Fibroblast of lung (primary cell): Measurements from ENCODE around the gene RNF220. TPM values are rescaled to one million over a fixed set of nuclear protein-coding genes. Genes with fewer than 3 reads are reported as not detected.
A peak's percentile ranks its signal among the peaks of the same experiment; 100 is the strongest.

Experiments used
- DNase-seq, 2 donors: peaks; one replicate each; pipeline versions ENCODE4 v3.0.0 to v3.0.0-alpha.2; 2010; ENCODE audit warnings: low read depth in 2 of 2
- H2AFZ ChIP-seq: 2 replicates; pipeline ENCODE4 v1.5.1; 2012; ENCODE audit warnings: low read length, control low read depth, inconsistent platforms
- H3K27ac ChIP-seq: 2 replicates; pipeline ENCODE4 v1.5.1; 2011; ENCODE audit warnings: low read length, control low read depth; ENCODE audit not compliant: insufficient read depth
- H3K27me3 ChIP-seq: 2 replicates; pipeline ENCODE4 v1.5.1; 2011; ENCODE audit warnings: mild to moderate bottlenecking, low read length; ENCODE audit not compliant: control insufficient read depth, insufficient read depth
- H3K36me3 ChIP-seq: 2 replicates; pipeline ENCODE4 v1.5.1; 2011; ENCODE audit warnings: low read length; ENCODE audit not compliant: control insufficient read depth, insufficient read depth
- H3K4me1 ChIP-seq: 2 replicates; pipeline ENCODE4 v1.5.1; 2011; ENCODE audit warnings: low read length; ENCODE audit not compliant: control insufficient read depth, insufficient read depth; ENCODE audit errors: extremely low read depth
- H3K4me2 ChIP-seq: 2 replicates; pipeline ENCODE4 v1.5.1; 2011; ENCODE audit warnings: low read length, control low read depth; ENCODE audit not compliant: insufficient read depth; ENCODE audit errors: extremely low read depth
- H3K4me3 ChIP-seq, 4 experiments: fragments of 200-600 bp in 1 of 4; sonication (generic) in 1 of 4; replicated peaks in 1 of 4; 2 replicates each; pipeline ENCODE4 v1.5.1; 2011 to 2016; ENCODE audit warnings: low read length in 4 of 4, low read depth in 3 of 4, mild to moderate bottlenecking in 3 of 4, control low read depth in 2 of 4, inconsistent platforms in 1 of 4, mixed read lengths in 1 of 4; ENCODE audit not compliant: insufficient read depth in 1 of 4; ENCODE audit errors: control extremely low read depth in 1 of 4
- H3K79me2 ChIP-seq: 2 replicates; pipeline ENCODE4 v1.5.1; 2012; ENCODE audit warnings: mild to moderate bottlenecking, low read length, inconsistent platforms; ENCODE audit not compliant: control insufficient read depth, insufficient read depth
- H3K9ac ChIP-seq: 2 replicates; pipeline ENCODE4 v1.5.1; 2011; ENCODE audit warnings: mild to moderate bottlenecking, low read length, control low read depth; ENCODE audit not compliant: insufficient read depth
- H3K9me3 ChIP-seq: 2 replicates; pipeline ENCODE4 v1.5.1; 2012; ENCODE audit warnings: low read depth, low read length; ENCODE audit not compliant: control insufficient read depth, insufficient read depth
- H4K20me1 ChIP-seq: 2 replicates; pipeline ENCODE4 v1.5.1; 2011; ENCODE audit warnings: low read length; ENCODE audit not compliant: control insufficient read depth, insufficient read depth; ENCODE audit errors: extremely low read depth
- CTCF ChIP-seq, 2 donors: IDR thresholded peaks in 1 of 2; conservative IDR thresholded peaks in 1 of 2; 1 replicate in 1 of 2; 2 replicates in 1 of 2; pipeline ENCODE4 v1.5.1; 2011 to 2012; ENCODE audit warnings: low read length in 2 of 2, control low read depth in 1 of 2, inconsistent platforms in 1 of 2, low read depth in 1 of 2, mild to moderate bottlenecking in 1 of 2
- EZH2 ChIP-seq: IDR thresholded peaks from 2 replicates; pipeline ENCODE4 v1.5.1; 2012; ENCODE audit warnings: low read length, control low read depth, mild to moderate bottlenecking; ENCODE audit errors: missing control alignments
- polyA plus RNA-seq, 2 donors: library from polyadenylated mRNA; depleted of rRNA in 1 of 2; stranded (reverse) in 1 of 2; unstranded in 1 of 2; fragments of >200 nt; gene quantifications; 2 replicates each; pipeline ENCODE4 v1.2.1, GENCODE V29; 2011 to 2012; ENCODE audit warnings: missing spikeins in 1 of 2
- total RNA-seq: library from RNA; depleted of rRNA; stranded (reverse); fragments of >200 nt; gene quantifications from 2 replicates; pipeline ENCODE4 v1.2.1, GENCODE V29; 2014

Gene RNF220
- total and polyA plus RNA-seq, 2 donors (not counting 1 experiment from before 2014, with no cell fraction given): 42.3 to 52.0 TPM

- H3K9ac ChIP-seq: no peak overlapping the region
- no peak overlapping the region for H3K4me3 ChIP-seq
- TF ChIP-seq CTCF (conservative IDR thresholded peaks at IDR 0.05 in 1 of 2, IDR thresholded peaks at IDR 0.05 in 1 of 2; ENCODE audit: low read depth in 1 of 2, low read length in 2 of 2): no peak
- TF ChIP-seq EZH2: no peak
- no peak overlapping the region for H2AFZ ChIP-seq
- no peaks in the 10 kb centered on the region for H3K79me2 ChIP-seq
- H3K27me3 ChIP-seq: no peaks in the 10 kb centered on the region
- no peaks in the 10 kb centered on the region for H4K20me1 ChIP-seq
- peak; percentile 22 to 83 for DNase-seq
- H3K9me3 ChIP-seq: no peaks in the 10 kb centered on the region
- peak overlapping the region; percentile 2 for H3K27ac ChIP-seq
- H3K4me2 ChIP-seq: no peak overlapping the region
- no peaks in the 10 kb centered on the region for H3K36me3 ChIP-seq
- H3K4me1 ChIP-seq: peaks cover 31% of the 10 kb centered on the region
These were observed 214.3 kb downstream of the RNF220 start for GRCh38 chr1:44619261-44619900.

- DNase-seq: no peak
- H3K9ac ChIP-seq: no peak overlapping the region
- no peaks in the 10 kb centered on the region for H3K27me3 ChIP-seq
- peaks cover 31% of the 10 kb centered on the region for H3K4me1 ChIP-seq
- H2AFZ ChIP-seq: no peak overlapping the region
- H4K20me1 ChIP-seq: no peaks in the 10 kb centered on the region
- H3K4me2 ChIP-seq: no peak overlapping the region
- TF ChIP-seq EZH2 (no peak), CTCF (conservative IDR thresholded peaks at IDR 0.05 in 1 of 2, IDR thresholded peaks at IDR 0.05 in 1 of 2; ENCODE audit: low read depth in 1 of 2, low read length in 2 of 2) (no peak)
- no peak overlapping the region for H3K27ac ChIP-seq
- H3K9me3 ChIP-seq: no peaks in the 10 kb centered on the region
- H3K4me3 ChIP-seq: no peak overlapping the region
- no peaks in the 10 kb centered on the region for H3K79me2 ChIP-seq
- H3K36me3 ChIP-seq: no peaks in the 10 kb centered on the region
These were observed 215.0 kb downstream of the RNF220 start for GRCh38 chr1:44620072-44620471.

- DNase-seq: peak; percentile 59 to 72
- Histone ChIP-seq H3K4me1 (peaks cover 31% of the 10 kb centered on the region), H3K4me3 (no peak overlapping the region), H4K20me1 (no peaks in the 10 kb centered on the region), H3K36me3 (no peaks in the 10 kb centered on the region), H3K27ac (no peak overlapping the region), H3K9me3 (no peaks in the 10 kb centered on the region), H3K27me3 (no peaks in the 10 kb centered on the region), H3K9ac (no peak overlapping the region), H3K79me2 (no peaks in the 10 kb centered on the region), H3K4me2 (peak overlapping the region; percentile 42), H2AFZ (no peak overlapping the region)
- TF ChIP-seq CTCF (conservative IDR thresholded peaks at IDR 0.05 in 1 of 2, IDR thresholded peaks at IDR 0.05 in 1 of 2; ENCODE audit: low read depth in 1 of 2, low read length in 2 of 2): no peak
- no peak for TF ChIP-seq EZH2
These were observed 216.8 kb downstream of the RNF220 start for GRCh38 chr1:44621841-44622286.
